Stomach (tissue), 9 donors: ENCODE data around the gene PRKCE. TPM values are rescaled to one million over a fixed set of nuclear protein-coding genes. Genes with fewer than 3 reads are reported as not detected.
A peak's percentile ranks its signal among the peaks of the same experiment; 100 is the strongest.

Source experiments
- DNase-seq, 2 donors: peaks; one replicate each; pipeline versions ENCODE4 v3.0.0 to v3.0.0-alpha.2; 2013 to 2019
- H3K27ac ChIP-seq, 5 donors: fragments of 200-600 bp in 4 of 5; sonication (generic) in 4 of 5; one replicate each; pipeline ENCODE4 v1.5.1; 2013 to 2019; ENCODE audit warnings: mild to moderate bottlenecking in 1 of 5, moderate library complexity in 1 of 5
- H3K27me3 ChIP-seq, 3 donors: fragments of 200-600 bp; sonication (generic); one replicate each; pipeline ENCODE4 v1.5.1; 2017 to 2019; ENCODE audit warnings: mixed run types in 1 of 3
- H3K36me3 ChIP-seq, 4 donors: fragments of 200-600 bp; sonication (generic); 1 replicate in 3 of 4; 2 replicates in 1 of 4; pipeline ENCODE4 v1.5.1; 2016 to 2019
- H3K4me1 ChIP-seq, 4 donors: fragments of 200-600 bp; sonication (generic); one replicate each; pipeline ENCODE4 v1.5.1; 2016 to 2019
- H3K4me3 ChIP-seq, 4 donors: fragments of 200-600 bp; sonication (generic) in 3 of 4; one replicate each; pipeline ENCODE4 v1.5.1; 2016 to 2019; ENCODE audit warnings: mild to moderate bottlenecking in 1 of 4
- H3K9me3 ChIP-seq, 4 donors: fragments of 200-600 bp; sonication (generic); one replicate each; pipeline ENCODE4 v1.5.1; 2016 to 2019
- CTCF ChIP-seq, 7 experiments: fragments of 450-650 bp in 4 of 7; fragments of 200-600 bp in 3 of 7; sonication (generic) in 3 of 7; IDR thresholded peaks; one replicate each; pipeline ENCODE4 v1.5.1; 2016 to 2019; ENCODE audit warnings: antibody characterized with exemption in 7 of 7, control low read depth in 2 of 7, mild to moderate bottlenecking in 1 of 7
- EP300 ChIP-seq: sonication (generic); formaldehyde crosslinking; IDR thresholded peaks from one replicate; pipeline ENCODE4 v1.6.1; 2017; ENCODE audit warnings: antibody characterized with exemption
- POLR2A ChIP-seq, 4 donors: fragments of 450-650 bp; IDR thresholded peaks; one replicate each; pipeline ENCODE4 v1.6.1; 2016; ENCODE audit warnings: antibody characterized with exemption in 4 of 4, control low read depth in 2 of 4, mild to moderate bottlenecking in 1 of 4, moderate library complexity in 1 of 4
- POLR2AphosphoS5 ChIP-seq, 3 donors: sonication (generic); formaldehyde crosslinking; IDR thresholded peaks; one replicate each; pipeline ENCODE4 v1.6.1; 2016; ENCODE audit warnings: antibody characterized with exemption in 3 of 3
- WGBS, 5 donors: extraction: QIAGEN DNeasy Blood & Tissue Kit in 3 of 5; methylation state at CpG; one replicate each; pipeline versions ENCODE4 v1.1.5 to v1.1.7; 2013 to 2018; 5-methylcytosine and 5-hydroxymethylcytosine counted together
- intact Hi-C: fragments of 100-400 bp; cut with DNase I; formaldehyde crosslinking; loops from one replicate; pipeline ENCODE4 v1.15.1; 2023; ENCODE audit warnings: low total_unique reads
- polyA plus RNA-seq, 3 donors: library from polyadenylated mRNA; stranded (reverse); fragments of 200-250 nt; gene quantifications; one replicate each; pipeline ENCODE4 v1.2.3, GENCODE V29; 2013
- total RNA-seq, 5 donors: library from RNA; depleted of rRNA; stranded (reverse); fragments of >200 nt; gene quantifications; one replicate each; pipeline versions ENCODE4 v1.1.0 to v1.2.3, GENCODE V29; 2014 to 2016
- donor health status: healthy with polysubstance abuse.
- donor health status: Bipolar disorder and iron deficiency.
- donor health status: healthy.

Gene PRKCE
- total and polyA plus RNA-seq, 8 donors = 2.0 to 92.0 (median 10.0) TPM

- DNase-seq = no peak
- TF ChIP-seq POLR2A (IDR thresholded peaks at IDR 0.05) = no peak
- no peak for TF ChIP-seq POLR2AphosphoS5 (IDR thresholded peaks at IDR 0.05)
- no peak for TF ChIP-seq CTCF (IDR thresholded peaks at IDR 0.05)
- no peak for TF ChIP-seq EP300
- Histone ChIP-seq H3K27ac (no peak overlapping the region), H3K4me1 (peaks cover 0 to 36% (median 13%) of the 10 kb centered on the region in 4 donors), H3K9me3 (no peaks in the 10 kb centered on the region), H3K36me3 (no peaks in the 10 kb centered on the region), H3K27me3 (no peaks in the 10 kb centered on the region), H3K4me3 (no peak overlapping the region)
- intact Hi-C loops = no loop called here
- 68 to 75% (median 69%) methylated on average over 10 of the region's 10 CpGs for WGBS, 5 donors
Observed at GRCh38 chr2:45789961-45790723, 138.7 kb downstream of the PRKCE start.

- no peaks in the 10 kb centered on the region for H3K36me3 ChIP-seq
- intact Hi-C loops = no loop called here
- H3K27ac ChIP-seq = no peak overlapping the region
- H3K4me3 ChIP-seq = no peak overlapping the region
- peaks cover 0 to 55% (median 17%) of the 10 kb centered on the region in 4 donors for H3K4me1 ChIP-seq
- no peak for TF ChIP-seq POLR2A (IDR thresholded peaks at IDR 0.05)
- no peak for TF ChIP-seq POLR2AphosphoS5 (IDR thresholded peaks at IDR 0.05)
- no peak for TF ChIP-seq CTCF (IDR thresholded peaks at IDR 0.05)
- no peak for TF ChIP-seq EP300
- H3K9me3 ChIP-seq = no peaks in the 10 kb centered on the region
- no peaks in the 10 kb centered on the region for H3K27me3 ChIP-seq
- 62 to 69% (median 66%) methylated on average over 7 of the region's 7 CpGs for WGBS, 5 donors
- peak in 1 of 2 donors; percentile 51 for DNase-seq
Observed at GRCh38 chr2:45793305-45793962, 142.0 kb downstream of the PRKCE start.

GRCh38 chr2:45794134-45794617, 142.7 kb downstream of the PRKCE start:
- 64 to 73% (median 70%) methylated on average over 15 of the region's 15 CpGs for WGBS, 5 donors
- Histone ChIP-seq H3K27ac (no peak overlapping the region), H3K4me1 (peaks cover 0 to 55% (median 17%) of the 10 kb centered on the region in 4 donors), H3K27me3 (no peaks in the 10 kb centered on the region), H3K4me3 (no peak overlapping the region), H3K36me3 (no peaks in the 10 kb centered on the region), H3K9me3 (no peaks in the 10 kb centered on the region)
- DNase-seq = no peak
- TF ChIP-seq POLR2A (IDR thresholded peaks at IDR 0.05) = no peak
- TF ChIP-seq POLR2AphosphoS5 (IDR thresholded peaks at IDR 0.05) = no peak
- TF ChIP-seq EP300 = no peak
- no peak for TF ChIP-seq CTCF (IDR thresholded peaks at IDR 0.05)
- intact Hi-C loops = no loop called here

DNA sequence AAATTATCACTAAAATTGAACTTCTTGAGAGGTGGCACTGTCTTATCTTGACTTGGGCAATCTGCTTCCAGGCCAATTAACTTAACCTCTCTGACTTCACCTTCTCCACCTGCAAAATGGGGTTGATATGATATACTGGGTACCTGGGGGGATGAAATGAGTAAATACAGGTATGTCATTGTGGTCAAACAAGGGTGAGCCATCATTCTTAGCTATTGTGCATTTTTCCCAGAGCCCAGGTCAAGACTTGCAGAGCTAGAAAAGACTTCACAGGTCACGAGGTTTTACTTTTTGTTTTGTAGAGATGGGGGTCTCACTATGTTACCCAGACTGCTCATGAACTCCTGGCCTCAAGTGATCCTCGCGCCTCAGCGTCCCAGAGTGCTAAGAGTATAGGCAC, 145.0 kb downstream of the PRKCE start:
- H3K27me3 ChIP-seq = no peaks in the 10 kb centered on the region
- no peak overlapping the region for H3K27ac ChIP-seq
- intact Hi-C loops = no loop called here
- no peaks in the 10 kb centered on the region for H3K9me3 ChIP-seq
- DNase-seq = no peak
- WGBS, 5 donors = 73 to 89% (median 78%) methylated on average over 4 of the region's 4 CpGs
- H3K4me3 ChIP-seq = no peak overlapping the region
- TF ChIP-seq CTCF (IDR thresholded peaks at IDR 0.05) = no peak
- no peak for TF ChIP-seq EP300
- no peak for TF ChIP-seq POLR2A (IDR thresholded peaks at IDR 0.05)
- no peak for TF ChIP-seq POLR2AphosphoS5 (IDR thresholded peaks at IDR 0.05)
- H3K36me3 ChIP-seq = no peaks in the 10 kb centered on the region
- H3K4me1 ChIP-seq = peaks cover 0 to 37% (median 17%) of the 10 kb centered on the region in 4 donors
